Raji (cell line): Measurements from ENCODE around the gene MRPS23.

Experiments
- POLR2A ChIP-seq: IDR thresholded peaks from 2 replicates; pipeline ENCODE4 v1.6.1; 2011; ENCODE audit warnings: low read depth, low read length, control low read depth; ENCODE audit not compliant: insufficient read depth

Gene MRPS23

DNA sequence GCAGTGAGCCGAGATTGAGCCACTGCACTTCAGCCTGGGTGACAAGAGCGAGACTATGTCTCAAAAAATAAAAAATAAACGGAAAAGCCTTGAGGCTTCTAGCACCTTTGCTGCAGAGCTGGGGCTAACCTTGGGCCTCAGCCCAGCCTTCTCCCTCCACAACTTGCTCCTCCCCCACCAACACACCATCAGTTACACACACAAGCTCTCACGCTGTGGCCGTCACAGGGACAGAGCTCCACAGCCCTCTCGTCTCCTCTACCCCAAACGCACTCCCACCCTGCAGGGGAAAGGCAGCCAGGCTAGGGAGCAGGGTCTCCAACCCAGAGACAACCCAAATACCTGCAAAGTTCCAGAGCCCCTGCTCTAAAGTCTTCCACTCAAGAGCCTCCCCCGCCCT lies 22.0 kb upstream of the MRPS23 start:
- no peak for TF ChIP-seq POLR2A

DNA sequence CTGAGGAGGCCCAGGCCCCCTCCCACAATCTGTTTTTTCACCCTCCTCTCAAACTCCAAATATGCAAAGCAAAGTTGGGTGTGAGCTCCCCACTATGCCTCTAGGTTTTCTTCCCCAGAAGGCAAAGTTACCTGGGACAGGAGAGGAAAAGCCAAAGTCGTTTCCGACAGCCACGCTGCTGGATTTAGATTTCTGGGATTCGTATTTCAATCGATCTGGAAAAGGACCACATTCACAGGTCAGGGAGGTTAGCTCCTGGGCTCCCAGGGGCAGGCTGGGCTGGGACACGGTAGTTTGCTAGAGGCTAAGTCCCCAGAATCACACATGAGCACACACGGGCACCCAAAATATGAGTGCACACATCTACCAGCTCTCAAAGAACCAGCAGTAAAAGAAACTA lies 21.3 kb upstream of the MRPS23 start:
- TF ChIP-seq POLR2A: no peak

DNA sequence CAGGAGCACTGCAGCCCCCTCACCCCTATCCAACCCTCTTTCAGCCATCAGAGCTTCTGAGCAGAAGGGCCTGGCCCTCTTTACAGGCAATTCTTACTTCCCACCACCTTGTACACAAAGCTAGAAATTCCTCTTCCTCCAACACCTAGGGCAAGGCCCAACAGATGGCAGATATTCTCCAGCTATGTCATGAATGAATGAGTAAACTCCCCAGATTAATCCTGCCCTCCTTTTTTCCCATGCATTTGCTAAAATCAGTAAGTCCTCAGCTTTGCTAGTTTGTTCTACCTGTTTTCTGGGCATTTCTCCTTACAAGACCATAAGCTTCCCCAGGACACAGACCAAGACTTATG lies 20.4 kb upstream of the MRPS23 start:
- TF ChIP-seq POLR2A: no peak

DNA sequence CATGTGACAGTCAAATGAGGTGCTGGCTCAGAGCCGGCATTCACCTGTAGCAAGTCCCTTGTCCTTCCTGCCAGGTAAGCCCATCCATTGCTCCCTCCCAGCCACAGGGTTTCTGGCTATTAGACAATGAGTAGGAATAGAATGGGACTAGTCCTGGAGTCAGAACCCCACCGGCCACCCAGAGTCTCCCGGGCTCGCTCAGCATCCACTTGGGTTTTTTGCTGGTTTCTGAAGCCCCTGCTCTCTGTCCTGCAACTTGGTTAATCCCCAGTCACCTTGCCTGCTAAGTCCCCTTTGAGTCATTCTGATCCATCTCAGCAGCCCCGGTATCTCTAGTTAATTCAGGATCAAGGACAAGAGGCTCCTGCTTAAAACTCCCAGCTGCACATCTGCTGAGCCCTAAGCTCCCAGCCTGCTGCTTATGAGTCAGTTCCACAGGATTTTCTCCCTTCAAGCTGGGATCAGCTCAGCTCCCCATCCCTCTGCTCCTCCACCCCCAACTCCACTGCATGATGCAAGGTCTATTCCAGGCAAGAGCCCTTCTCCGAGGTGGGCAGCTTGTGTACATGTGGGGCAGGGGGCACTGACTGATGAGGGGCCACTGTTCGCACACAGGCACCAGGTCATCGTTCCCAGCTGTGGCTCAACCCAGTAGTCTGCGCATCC lies 19.9 kb upstream of the MRPS23 start:
- TF ChIP-seq POLR2A: no peak

DNA sequence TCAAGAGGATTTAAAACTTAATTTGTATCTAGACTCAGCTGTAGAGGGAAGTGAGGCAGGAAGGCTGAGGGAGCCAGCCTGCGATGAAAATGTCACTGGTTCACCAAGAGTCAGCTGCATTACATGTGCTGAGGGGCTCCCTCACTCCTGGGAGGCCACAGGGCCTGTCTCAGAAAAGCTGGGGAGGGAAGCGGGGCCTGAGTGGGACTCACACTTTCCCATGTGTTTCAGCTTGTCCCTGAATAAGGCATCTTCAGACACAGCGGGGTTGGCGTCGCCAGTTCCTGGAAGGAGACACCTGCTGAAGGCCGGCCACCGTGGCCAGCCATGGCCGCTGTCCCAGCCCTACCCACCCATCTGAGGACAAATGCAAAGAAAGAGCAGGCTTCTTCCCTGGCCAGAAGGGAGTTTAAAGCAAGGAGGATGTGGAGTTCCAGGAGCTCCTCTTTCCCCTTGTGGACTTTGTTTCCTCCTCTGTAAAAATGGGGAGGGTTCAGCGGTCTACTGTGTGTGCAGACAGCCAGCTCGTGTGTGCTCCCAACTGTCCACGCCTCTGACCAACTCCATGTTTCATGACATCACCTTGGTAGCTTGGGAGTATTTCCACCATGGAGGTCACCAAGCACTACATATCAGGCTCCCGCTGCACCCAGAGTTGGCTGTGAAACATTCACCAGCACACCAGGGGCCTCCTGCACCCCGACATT lies 19.2 kb upstream of the MRPS23 start:
- no peak for TF ChIP-seq POLR2A

DNA sequence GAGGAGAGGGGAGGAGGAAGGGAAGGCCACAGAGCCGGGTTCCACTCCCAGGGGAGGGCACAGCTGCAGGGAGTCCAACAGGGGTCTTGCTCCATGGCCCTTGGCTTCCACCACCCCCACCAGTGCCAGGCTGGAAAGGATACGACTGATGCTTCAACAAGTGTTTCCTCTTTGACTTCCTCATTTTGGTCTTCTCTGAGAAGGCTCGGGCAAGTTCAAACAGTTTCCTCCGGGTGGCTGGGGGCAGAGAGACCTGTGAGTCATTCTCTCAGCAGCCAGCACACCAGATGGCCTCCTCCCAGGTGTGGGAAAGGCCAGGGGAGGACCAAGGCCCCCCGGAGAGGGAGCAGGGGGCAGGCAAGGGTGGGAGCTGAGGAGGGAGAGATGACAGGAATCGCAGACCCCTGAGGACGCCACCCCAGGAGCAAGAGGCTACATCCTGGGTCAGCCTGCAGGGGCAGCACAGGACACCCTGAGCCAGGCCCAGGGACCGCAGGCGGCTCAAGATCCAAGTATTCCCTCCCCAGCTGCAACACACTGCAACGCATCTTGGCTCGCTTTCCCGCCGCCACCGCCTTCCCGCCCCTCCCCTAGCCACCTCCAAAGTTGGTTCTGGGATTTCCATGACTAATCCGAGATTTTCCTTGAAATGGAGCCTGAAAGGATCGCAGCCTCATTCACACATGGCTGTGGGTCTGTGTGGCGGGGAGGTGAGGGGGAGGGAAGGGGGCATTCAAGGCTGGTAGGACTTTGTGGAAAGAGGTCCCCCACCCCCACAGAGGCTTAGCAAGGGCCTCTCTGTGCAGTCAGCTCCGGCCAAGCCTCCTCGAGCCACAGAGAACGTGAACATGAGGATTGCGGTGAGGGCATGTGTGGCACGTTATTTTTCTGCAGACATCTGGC lies 18.4 kb upstream of the MRPS23 start:
- no peak for TF ChIP-seq POLR2A

DNA sequence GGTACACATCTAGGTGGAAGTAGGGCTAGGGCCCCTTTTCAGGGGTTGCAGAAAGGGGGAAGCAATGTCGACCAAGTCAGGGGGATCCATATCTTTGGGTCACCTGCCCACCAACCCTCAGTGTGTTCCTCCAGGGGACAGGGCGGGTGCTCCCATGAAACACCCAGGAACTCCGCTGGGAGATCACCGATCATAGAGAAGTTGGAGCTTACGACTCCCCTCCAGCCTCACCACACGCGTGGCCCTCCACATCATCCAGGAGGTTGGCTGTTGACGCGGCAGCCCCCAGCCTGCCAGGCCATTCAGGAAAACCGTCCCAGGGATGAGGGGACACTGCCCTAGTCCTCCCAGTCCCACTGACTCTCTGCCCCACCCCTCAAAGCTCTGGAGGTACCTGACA lies 17.3 kb upstream of the MRPS23 start:
- no peak for TF ChIP-seq POLR2A

DNA sequence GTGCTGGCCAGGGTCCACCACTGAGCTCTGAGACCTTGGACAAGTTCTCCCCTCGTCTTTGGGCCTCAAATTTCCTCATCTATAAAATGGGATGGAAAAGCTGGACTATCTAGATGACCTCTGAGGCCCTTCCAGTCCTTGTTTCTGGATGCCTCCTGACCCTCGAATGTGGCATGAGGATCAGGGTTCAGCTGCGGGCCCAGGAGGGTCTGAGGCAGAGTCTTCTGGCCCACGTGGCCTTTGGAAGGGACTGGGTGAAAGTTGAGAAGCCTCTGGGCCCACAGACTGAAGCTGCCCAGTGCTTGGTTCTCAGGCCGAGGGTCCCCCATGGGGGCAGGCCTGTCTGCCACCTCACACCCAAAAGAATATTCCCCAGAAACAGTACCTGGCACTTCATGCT lies 16.9 kb upstream of the MRPS23 start:
- TF ChIP-seq POLR2A: no peak

DNA sequence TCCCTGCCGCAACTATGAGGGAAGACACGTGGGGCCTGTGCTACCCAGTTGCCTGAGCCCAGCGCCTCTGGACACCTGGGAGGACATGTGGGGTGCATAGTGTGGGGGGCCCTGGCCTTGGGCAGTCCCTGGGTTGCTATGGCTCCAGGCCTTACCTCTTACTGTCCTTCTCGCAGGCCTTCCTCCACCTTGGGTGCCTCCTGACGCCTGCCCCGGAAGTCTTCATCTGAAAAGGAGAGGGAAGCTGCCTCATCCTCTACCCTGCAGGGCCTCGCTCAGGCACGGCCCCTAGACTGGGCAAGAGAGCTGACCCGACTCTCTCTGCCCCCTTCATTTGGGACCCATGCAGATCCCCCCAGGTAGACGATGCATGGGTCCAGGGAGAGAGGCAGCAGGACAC lies 16.5 kb upstream of the MRPS23 start:
- TF ChIP-seq POLR2A: no peak

DNA sequence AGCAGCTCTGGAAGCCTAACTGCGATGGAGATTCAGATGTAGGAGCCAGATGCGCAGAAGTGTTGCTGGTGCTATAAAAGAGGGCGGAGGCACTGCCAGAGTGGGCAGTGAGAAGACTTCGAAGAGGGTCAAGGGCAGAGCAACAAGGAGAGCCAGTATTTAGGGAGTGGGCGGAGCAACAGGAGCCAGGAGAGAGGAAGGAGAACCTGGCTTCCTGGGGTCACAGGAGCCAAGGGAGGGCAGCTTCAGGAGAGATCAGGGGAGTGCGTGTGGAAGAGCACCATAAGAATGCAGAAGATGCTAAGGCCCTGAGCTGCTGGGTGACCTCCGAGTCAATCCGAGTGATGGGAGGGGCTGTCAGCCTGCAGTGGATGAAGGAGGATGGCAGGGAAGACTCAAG lies 14.4 kb upstream of the MRPS23 start:
- no peak for TF ChIP-seq POLR2A

DNA sequence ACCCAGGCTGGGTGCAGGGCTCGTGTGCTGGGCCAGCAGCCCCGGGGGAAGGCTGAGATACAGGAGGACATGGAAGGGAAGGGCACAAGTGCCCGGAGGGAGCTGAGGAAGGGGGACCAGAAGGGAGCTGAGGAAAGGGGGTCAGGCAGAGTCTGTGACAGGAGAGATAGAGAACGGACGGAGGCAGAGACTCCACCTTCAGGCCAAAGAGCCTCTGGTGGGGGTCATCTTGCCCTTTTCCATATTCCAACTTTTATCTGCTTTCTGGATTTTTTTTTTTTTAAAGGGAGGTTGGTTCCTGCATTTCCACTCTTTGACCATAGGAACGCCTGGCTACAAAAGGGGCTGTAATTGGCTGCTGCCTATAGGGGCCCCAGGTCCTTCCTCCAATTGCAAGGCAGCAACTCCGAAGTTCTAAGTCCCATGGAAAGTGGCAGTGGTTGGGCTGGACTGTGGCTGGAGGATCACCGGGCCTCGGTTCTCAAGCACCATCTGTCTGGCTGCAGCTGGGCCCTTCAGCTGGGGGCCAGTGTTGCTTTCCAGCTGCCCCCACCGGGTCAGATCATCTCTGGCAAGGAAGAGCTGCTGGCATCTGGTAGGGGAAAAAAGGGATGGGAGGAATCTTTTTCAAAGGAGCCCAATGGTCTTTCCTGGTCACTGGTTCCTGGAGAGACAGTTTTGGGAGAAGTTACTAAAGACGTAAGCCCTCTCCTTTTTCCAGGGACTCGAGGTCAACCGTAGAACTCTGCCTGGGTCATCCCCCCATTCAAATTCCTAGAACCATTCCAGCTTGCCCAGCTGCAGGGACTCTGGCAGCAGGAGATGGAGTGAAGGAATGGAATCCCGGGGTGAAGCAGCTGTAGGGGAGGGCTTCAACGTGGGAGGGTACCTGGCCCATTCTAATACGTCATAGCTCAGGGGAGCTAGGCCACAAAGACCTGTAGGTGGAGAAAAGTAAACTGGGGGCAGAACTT lies 13.1 kb upstream of the MRPS23 start:
- no peak for TF ChIP-seq POLR2A

DNA sequence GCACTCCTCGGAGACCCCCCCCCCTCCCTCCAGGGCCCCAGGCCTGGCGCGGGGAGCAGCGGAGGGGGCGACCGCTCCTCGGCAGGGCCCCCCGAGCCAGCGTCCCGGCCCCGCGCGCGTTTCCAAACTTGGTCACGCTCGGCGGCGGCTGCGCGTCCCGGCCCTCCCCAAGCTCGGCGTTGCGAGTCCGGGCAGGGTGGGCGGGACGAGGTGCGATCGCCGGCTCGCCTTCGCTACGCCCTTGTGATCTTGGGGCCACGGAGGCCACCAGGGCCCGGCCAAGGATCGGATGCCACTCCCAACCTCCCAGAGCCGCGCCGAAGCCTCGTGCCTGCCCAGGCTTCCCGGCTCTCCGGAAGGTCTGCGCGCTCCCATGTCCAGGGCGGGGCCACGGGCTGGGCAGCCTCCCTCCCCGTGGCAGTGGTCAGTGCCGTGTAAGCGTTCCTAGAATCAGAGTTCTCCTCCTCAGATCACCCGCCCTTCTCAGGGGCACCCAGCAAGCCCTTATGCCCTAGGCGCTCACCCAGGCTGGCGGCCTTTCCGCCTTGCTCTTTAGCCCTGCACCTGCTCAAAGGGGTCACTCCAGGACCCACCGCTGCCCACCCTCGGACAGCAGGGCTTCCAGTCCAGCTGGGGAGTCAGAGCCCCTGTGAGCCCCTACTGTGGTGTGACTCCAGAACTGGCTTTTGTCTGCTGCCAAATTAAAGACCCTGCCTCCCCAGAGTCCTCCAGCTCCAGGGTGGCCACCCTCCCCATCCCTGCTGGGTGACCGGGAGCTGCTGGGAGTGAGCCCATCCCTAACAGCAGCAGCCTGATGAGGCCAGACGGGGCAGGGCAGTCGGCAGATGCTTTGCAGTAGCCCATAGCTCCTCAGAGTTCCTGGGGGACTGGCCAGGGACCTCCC lies 12.2 kb upstream of the MRPS23 start:
- TF ChIP-seq POLR2A: no peak

DNA sequence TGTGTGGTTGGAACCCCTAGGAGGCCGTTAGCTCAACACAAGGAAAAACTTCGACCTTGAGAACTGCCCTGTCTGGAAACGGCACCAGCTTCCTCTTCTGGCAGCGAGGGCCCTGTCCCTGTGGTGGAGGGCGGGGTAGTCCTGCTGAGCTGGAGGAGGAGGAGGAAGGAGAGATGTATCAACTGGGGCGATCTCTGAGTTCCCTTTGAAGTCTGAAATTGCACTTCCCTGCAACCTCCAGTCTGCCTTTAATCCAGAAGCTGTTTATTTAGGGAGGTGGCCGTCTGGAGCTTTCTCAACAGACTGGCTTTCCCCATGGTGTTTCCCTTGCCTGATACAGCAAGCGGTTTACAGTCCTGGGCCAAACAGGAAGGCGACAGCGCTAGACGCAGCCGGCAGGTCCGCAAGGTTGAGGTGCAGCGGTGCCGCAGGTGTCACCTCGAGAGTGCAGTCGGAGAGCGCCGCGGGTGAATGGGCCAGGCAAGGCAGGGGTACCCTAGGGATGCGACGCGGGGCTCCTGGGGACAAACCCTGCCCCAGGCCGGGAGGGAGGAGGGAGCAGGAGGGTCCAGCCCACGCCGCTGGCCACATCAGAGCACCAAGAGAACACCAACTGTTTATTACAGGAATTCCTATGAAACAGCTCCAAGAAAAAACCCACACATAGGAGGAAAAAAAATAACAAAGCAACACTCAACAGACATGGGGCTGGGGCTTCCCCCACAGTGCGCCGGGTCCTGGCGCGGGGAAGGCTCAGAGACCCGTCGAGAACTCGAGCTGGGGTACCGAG lies 11.4 kb upstream of the MRPS23 start:
- TF ChIP-seq POLR2A: no peak
